Renal pelvis (tissue), 4 donors: ENCODE results near the gene CARS1. TPM values are rescaled to one million over a fixed set of nuclear protein-coding genes. Genes with fewer than 3 reads are reported as not detected.

Source experiments
- DNase-seq: peaks from one replicate; pipeline ENCODE4 v3.0.0-alpha.2; 2013
- polyA plus RNA-seq, 3 donors: library from polyadenylated mRNA; unstranded; fragments of 120-200 nt; gene quantifications; one replicate each; pipeline ENCODE4 v1.2.1, GENCODE V29; 2013; ENCODE audit not compliant: insufficient read length in 3 of 3

CARS1 gene
- polyA plus RNA-seq, 3 donors, result 25.6 to 28.1 (median 26.5) TPM

GRCh38 chr11:3041699-3042441, 15.4 kb downstream of the CARS1 start:
- no peak for DNase-seq

GRCh38 chr11:3040881-3041280, 16.3 kb downstream of the CARS1 start:
- DNase-seq, result no peak

GRCh38 chr11:3037945-3038271, 19.3 kb downstream of the CARS1 start:
- no peak for DNase-seq

GRCh38 chr11:3037040-3037944, 19.9 kb downstream of the CARS1 start:
- peak; percentile 69 for DNase-seq

- DNase-seq, result no peak
Observed at GRCh38 chr11:3036419-3036818, 20.8 kb downstream of the CARS1 start.

- DNase-seq, result no peak
Observed at GRCh38 chr11:3035333-3035732, 21.9 kb downstream of the CARS1 start.

GRCh38 chr11:3030289-3031070, 26.7 kb downstream of the CARS1 start:
- DNase-seq, result no peak

- no peak for DNase-seq
Observed at GRCh38 chr11:3028813-3029212, 28.4 kb downstream of the CARS1 start.

- no peak for DNase-seq
Observed at GRCh38 chr11:3026803-3027202, 30.4 kb downstream of the CARS1 start.

GRCh38 chr11:3022982-3023381, 34.2 kb downstream of the CARS1 start:
- DNase-seq, result no peak

GRCh38 chr11:3022300-3022967, 34.8 kb downstream of the CARS1 start:
- no peak for DNase-seq

GRCh38 chr11:3021125-3021524, 36.1 kb downstream of the CARS1 start:
- DNase-seq, result peak; percentile 21

- no peak for DNase-seq
Observed at GRCh38 chr11:3020011-3020410, 37.2 kb downstream of the CARS1 start.

GRCh38 chr11:3018596-3018995, 38.6 kb downstream of the CARS1 start:
- DNase-seq, result no peak

- no peak for DNase-seq
Observed at GRCh38 chr11:3016861-3017260, 40.4 kb downstream of the CARS1 start.

- no peak for DNase-seq
Observed at GRCh38 chr11:3015796-3016195, 41.4 kb downstream of the CARS1 start.

- DNase-seq, result no peak
Observed at GRCh38 chr11:3014943-3015342, 42.3 kb downstream of the CARS1 start.

GRCh38 chr11:3014057-3014938, 42.9 kb downstream of the CARS1 start:
- DNase-seq, result no peak

GRCh38 chr11:3011891-3012885, 45.0 kb downstream of the CARS1 start:
- DNase-seq, result no peak
